ENCODE measurements around the gene ANKRD34A.

DNA sequence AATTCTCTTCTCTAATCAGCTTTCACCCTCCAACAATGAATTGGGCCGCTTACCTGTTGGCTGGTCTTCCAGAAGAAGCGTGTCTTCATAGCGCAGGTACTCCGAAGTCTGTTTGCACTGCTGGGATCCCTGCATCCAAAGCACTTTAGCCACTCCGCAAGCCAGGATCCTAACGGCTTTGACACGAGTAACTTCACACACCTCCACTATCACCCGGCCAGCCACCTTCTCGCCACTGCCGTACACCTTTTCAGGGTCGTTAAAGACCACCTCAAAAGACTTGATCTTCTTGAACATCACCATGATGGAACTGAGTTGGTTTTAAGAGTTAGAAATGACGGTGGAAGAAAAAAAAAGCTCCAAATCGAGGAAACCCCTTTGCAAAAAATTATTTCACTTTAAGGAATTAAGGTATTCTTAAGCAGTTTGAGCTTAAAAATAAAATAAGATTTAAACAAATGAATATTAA is 31.6 kb upstream of the ANKRD34A start:
- TF ChIP-seq, protein P1, sequence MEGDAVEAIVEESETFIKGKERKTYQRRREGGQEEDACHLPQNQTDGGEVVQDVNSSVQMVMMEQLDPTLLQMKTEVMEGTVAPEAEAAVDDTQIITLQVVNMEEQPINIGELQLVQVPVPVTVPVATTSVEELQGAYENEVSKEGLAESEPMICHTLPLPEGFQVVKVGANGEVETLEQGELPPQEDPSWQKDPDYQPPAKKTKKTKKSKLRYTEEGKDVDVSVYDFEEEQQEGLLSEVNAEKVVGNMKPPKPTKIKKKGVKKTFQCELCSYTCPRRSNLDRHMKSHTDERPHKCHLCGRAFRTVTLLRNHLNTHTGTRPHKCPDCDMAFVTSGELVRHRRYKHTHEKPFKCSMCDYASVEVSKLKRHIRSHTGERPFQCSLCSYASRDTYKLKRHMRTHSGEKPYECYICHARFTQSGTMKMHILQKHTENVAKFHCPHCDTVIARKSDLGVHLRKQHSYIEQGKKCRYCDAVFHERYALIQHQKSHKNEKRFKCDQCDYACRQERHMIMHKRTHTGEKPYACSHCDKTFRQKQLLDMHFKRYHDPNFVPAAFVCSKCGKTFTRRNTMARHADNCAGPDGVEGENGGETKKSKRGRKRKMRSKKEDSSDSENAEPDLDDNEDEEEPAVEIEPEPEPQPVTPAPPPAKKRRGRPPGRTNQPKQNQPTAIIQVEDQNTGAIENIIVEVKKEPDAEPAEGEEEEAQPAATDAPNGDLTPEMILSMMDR (IDR thresholded peaks at IDR 0.05; ENCODE audit: low read length) = no peak
- TF ChIP-seq EZH2 (optimal IDR thresholded peaks at IDR 0.05; ENCODE audit: low read depth, low read length) = no peak

Data from MM.1S (cell line).